HFFc6 (cell line): ENCODE results near the gene PRPF6. TPM values are rescaled to one million over a fixed set of nuclear protein-coding genes. Genes with fewer than 3 reads are reported as not detected.
A peak's percentile ranks its signal among the peaks of the same experiment; 100 is the strongest.

ENCODE experiments used
- DNase-seq: peaks from one replicate; pipeline ENCODE4 v3.0.0-alpha.2; 2018
- H3K27ac Mint-ChIP-seq: 2 replicates; pipeline ENCODE4 v1.8.0; 2020; ENCODE audit warnings: mild to moderate bottlenecking, mixed read lengths
- H3K27me3 Mint-ChIP-seq: 2 replicates; pipeline ENCODE4 v1.8.0; 2021; ENCODE audit warnings: mild to moderate bottlenecking, moderate library complexity, mixed read lengths; ENCODE audit not compliant: insufficient read depth
- H3K36me3 Mint-ChIP-seq: 2 replicates; pipeline ENCODE4 v1.8.0; 2021; ENCODE audit warnings: low read depth, mixed read lengths
- H3K4me1 Mint-ChIP-seq: 2 replicates; pipeline ENCODE4 v1.8.0; 2020; ENCODE audit warnings: low read depth, mixed read lengths
- H3K4me3 Mint-ChIP-seq: 2 replicates; pipeline ENCODE4 v1.8.0; 2020; ENCODE audit warnings: mild to moderate bottlenecking, moderate library complexity, mixed read lengths
- H3K9me3 Mint-ChIP-seq: 2 replicates; pipeline ENCODE4 v1.8.0; 2020; ENCODE audit warnings: mild to moderate bottlenecking, mixed read lengths
- CTCF ChIP-seq: fragments of 200-600 bp; sonication (generic); IDR thresholded peaks from 2 replicates; pipeline ENCODE4 v1.5.0; 2021; ENCODE audit warnings: antibody characterized with exemption, mild to moderate bottlenecking
- total RNA-seq, 6 experiments: library from RNA; stranded (reverse); fragmentation: NEBNext Ultra II Directional; extraction: Animal tissue kit (Norgen Biotek cat#: 25700); gene quantifications; 2 replicates in 1 of 6; 3 replicates in 5 of 6; pipeline ENCODE4 v1.2.3, GENCODE V29; 2021

The PRPF6 gene
- total RNA-seq, 6 experiments from 2014 or later: 70.7 to 73.2 (median 72.9) TPM

GRCh38 chr20:64036346-64037198 is 55.6 kb downstream of the PRPF6 start:
- Mint-ChIP-seq H3K9me3 (no peaks in the 10 kb centered on the region), H3K27me3 (peaks cover 19% of the 10 kb centered on the region), H3K27ac (no peak overlapping the region), H3K4me3 (no peak overlapping the region), H3K4me1 (0 out of 2 replicates have a peak, but pooled peaks cover 4% of the 10 kb centered on the region), H3K36me3 (no peaks in the 10 kb centered on the region; the same call in 1 of the 2 replicates)
- no peak for DNase-seq
- TF ChIP-seq CTCF: no peak

- no peak for TF ChIP-seq CTCF
- Mint-ChIP-seq H3K4me3 (no peak overlapping the region), H3K36me3 (no peaks in the 10 kb centered on the region; the same call in 1 of the 2 replicates), H3K27me3 (peaks cover 22% of the 10 kb centered on the region), H3K4me1 (0 out of 2 replicates have a peak, but pooled peaks cover 4% of the 10 kb centered on the region), H3K27ac (no peak overlapping the region), H3K9me3 (no peaks in the 10 kb centered on the region)
- DNase-seq: no peak
Observed at GRCh38 chr20:64037199-64037497, 56.2 kb downstream of the PRPF6 start.

GRCh38 chr20:64037498-64038213 is 56.7 kb downstream of the PRPF6 start:
- no peak for DNase-seq
- no peak for TF ChIP-seq CTCF
- Mint-ChIP-seq H3K27me3 (peaks cover 22% of the 10 kb centered on the region), H3K4me3 (no peak overlapping the region), H3K27ac (no peak overlapping the region), H3K36me3 (no peaks in the 10 kb centered on the region; the same call in 1 of the 2 replicates), H3K4me1 (0 out of 2 replicates have a peak, but pooled peaks cover 4% of the 10 kb centered on the region), H3K9me3 (no peaks in the 10 kb centered on the region)

- Mint-ChIP-seq H3K9me3 (no peaks in the 10 kb centered on the region), H3K4me3 (no peak overlapping the region), H3K4me1 (0 out of 2 replicates have a peak, but pooled peaks cover 4% of the 10 kb centered on the region), H3K36me3 (no peaks in the 10 kb centered on the region; the same call in 1 of the 2 replicates), H3K27ac (no peak overlapping the region), H3K27me3 (peaks cover 19% of the 10 kb centered on the region)
- no peak for DNase-seq
- no peak for TF ChIP-seq CTCF
Observed at GRCh38 chr20:64038224-64038564, 57.3 kb downstream of the PRPF6 start.

GRCh38 chr20:64038565-64039292 is 57.8 kb downstream of the PRPF6 start:
- no peak overlapping the region for H3K27ac Mint-ChIP-seq
- peak; percentile 79 for TF ChIP-seq CTCF
- H3K27me3 Mint-ChIP-seq: peaks cover 22% of the 10 kb centered on the region
- 0 out of 2 replicates have a peak, but pooled peaks cover 4% of the 10 kb centered on the region for H3K4me1 Mint-ChIP-seq
- no peaks in the 10 kb centered on the region for H3K9me3 Mint-ChIP-seq
- no peaks in the 10 kb centered on the region; the same call in 1 of the 2 replicates for H3K36me3 Mint-ChIP-seq
- peak; percentile 18 for DNase-seq
- peak overlapping the region; percentile 59; the same call in 1 of the 2 replicates for H3K4me3 Mint-ChIP-seq
